HCT116 (cell line): Measurements from ENCODE around the gene ABCC5.

Experiments
- ATF3 ChIP-seq: IDR thresholded peaks from 2 replicates; pipeline ENCODE4 v1.6.1; 2012
- CTCF ChIP-seq, 3 experiments: fragments of 200-600 bp in 1 of 3; sonication (generic) in 1 of 3; IDR thresholded peaks in 2 of 3; conservative IDR thresholded peaks in 1 of 3; 2 replicates each; pipeline ENCODE4 v1.5.1; 2012 to 2017; ENCODE audit warnings: low read depth in 2 of 3, low read length in 2 of 3, antibody characterized with exemption in 1 of 3, borderline replicate concordance in 1 of 3, control low read depth in 1 of 3, mild to moderate bottlenecking in 1 of 3, mixed read lengths in 1 of 3, mixed run types in 1 of 3, moderate library complexity in 1 of 3; ENCODE audit not compliant: insufficient read depth in 1 of 3
- EGR1 ChIP-seq: IDR thresholded peaks from 2 replicates; pipeline ENCODE4 v1.6.1; 2012; ENCODE audit warnings: low read depth
- EZH2 ChIP-seq: fragments of 200-600 bp; sonication (generic); IDR thresholded peaks from 2 replicates; pipeline ENCODE4 v1.6.1; 2017; ENCODE audit warnings: antibody characterized with exemption, mixed run types
- EZH2phosphoT487 ChIP-seq: fragments of 200-600 bp; IDR thresholded peaks from 2 replicates; pipeline ENCODE4 v1.6.1; 2018; ENCODE audit warnings: antibody characterized with exemption, borderline replicate concordance
- FOSL1 ChIP-seq: IDR thresholded peaks from 2 replicates; pipeline ENCODE4 v1.6.1; 2012; ENCODE audit warnings: low read depth
- POLR2A ChIP-seq: IDR thresholded peaks from 2 replicates; pipeline ENCODE4 v1.7.0; 2011; ENCODE audit warnings: borderline replicate concordance; ENCODE audit not compliant: insufficient read depth, insufficient read length; ENCODE audit errors: extremely low read depth
- POLR2AphosphoS5 ChIP-seq: IDR thresholded peaks from 2 replicates; pipeline ENCODE4 v1.6.1; 2011; ENCODE audit warnings: mild to moderate bottlenecking, low read depth, low read length, moderate library complexity
- SP1 ChIP-seq: IDR thresholded peaks from 2 replicates; pipeline ENCODE4 v1.6.1; 2012; ENCODE audit warnings: low read depth
- TCF7L2 ChIP-seq: IDR thresholded peaks from 2 replicates; pipeline ENCODE4 v1.7.0; 2011; ENCODE audit warnings: borderline replicate concordance, inconsistent platforms; ENCODE audit not compliant: insufficient read depth, insufficient read length; ENCODE audit errors: extremely low read depth
- YY1 ChIP-seq: IDR thresholded peaks from 2 replicates; pipeline ENCODE4 v1.6.1; 2011; ENCODE audit warnings: low read length, low read depth, moderate library complexity, mild to moderate bottlenecking; ENCODE audit not compliant: insufficient replicate concordance; ENCODE audit errors: extremely low read depth
- ZBTB33 ChIP-seq: IDR thresholded peaks from 2 replicates; pipeline ENCODE4 v1.6.1; 2011; ENCODE audit warnings: mild to moderate bottlenecking, low read length, moderate library complexity; ENCODE audit not compliant: insufficient replicate concordance; ENCODE audit errors: extremely low read depth
- TF ChIP-seq, protein P1 (sequence below): IDR thresholded peaks from 2 replicates; pipeline ENCODE4 v1.6.1; 2012; ENCODE audit warnings: low read depth

DNA sequence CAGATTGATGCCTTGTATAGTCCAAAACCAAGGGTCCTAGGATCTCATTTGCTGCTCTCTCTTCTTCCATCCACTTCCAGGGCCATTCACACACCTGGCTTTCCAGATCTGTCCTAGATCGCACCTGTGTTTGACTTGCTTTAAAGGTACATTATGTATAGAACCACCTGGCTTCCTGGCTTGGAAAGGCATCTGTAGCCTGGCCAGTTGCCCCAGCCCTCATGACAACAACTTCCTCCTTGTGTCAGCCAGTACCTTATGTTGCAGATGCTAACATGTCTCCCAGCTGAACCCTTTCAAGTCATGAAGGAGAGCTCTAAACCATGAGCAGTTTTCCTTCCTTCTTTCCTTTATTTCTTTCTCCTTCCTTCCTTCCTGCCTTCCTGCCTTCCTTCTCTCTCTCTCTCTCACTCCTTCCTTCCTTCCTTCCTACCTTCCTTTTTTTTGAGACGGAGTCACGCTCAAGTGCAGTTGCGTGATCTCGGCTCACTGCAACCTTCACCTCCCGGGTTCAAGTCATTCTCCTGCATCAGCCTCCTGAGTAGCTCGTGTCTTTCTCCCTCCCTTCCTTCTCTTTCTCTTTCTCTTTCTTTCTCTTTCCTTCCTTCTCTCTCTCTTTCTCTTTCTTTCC lies 32.6 kb upstream of the ABCC5 start:
- TF ChIP-seq, protein P1, sequence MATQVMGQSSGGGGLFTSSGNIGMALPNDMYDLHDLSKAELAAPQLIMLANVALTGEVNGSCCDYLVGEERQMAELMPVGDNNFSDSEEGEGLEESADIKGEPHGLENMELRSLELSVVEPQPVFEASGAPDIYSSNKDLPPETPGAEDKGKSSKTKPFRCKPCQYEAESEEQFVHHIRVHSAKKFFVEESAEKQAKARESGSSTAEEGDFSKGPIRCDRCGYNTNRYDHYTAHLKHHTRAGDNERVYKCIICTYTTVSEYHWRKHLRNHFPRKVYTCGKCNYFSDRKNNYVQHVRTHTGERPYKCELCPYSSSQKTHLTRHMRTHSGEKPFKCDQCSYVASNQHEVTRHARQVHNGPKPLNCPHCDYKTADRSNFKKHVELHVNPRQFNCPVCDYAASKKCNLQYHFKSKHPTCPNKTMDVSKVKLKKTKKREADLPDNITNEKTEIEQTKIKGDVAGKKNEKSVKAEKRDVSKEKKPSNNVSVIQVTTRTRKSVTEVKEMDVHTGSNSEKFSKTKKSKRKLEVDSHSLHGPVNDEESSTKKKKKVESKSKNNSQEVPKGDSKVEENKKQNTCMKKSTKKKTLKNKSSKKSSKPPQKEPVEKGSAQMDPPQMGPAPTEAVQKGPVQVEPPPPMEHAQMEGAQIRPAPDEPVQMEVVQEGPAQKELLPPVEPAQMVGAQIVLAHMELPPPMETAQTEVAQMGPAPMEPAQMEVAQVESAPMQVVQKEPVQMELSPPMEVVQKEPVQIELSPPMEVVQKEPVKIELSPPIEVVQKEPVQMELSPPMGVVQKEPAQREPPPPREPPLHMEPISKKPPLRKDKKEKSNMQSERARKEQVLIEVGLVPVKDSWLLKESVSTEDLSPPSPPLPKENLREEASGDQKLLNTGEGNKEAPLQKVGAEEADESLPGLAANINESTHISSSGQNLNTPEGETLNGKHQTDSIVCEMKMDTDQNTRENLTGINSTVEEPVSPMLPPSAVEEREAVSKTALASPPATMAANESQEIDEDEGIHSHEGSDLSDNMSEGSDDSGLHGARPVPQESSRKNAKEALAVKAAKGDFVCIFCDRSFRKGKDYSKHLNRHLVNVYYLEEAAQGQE, result no peak
- TF ChIP-seq EZH2 (no peak), CTCF (IDR thresholded peaks at IDR 0.05 in 2 of 3, conservative IDR thresholded peaks at IDR 0.05 in 1 of 3; ENCODE audit: borderline replicate concordance in 1 of 3, insufficient read depth in 1 of 3, low read depth in 2 of 3, low read length in 2 of 3) (no peak), EGR1 (no peak), YY1 (no peak), ATF3 (no peak), EZH2phosphoT487 (no peak), POLR2A (no peak), FOSL1 (no peak), ZBTB33 (no peak), POLR2AphosphoS5 (no peak), TCF7L2 (no peak), SP1 (no peak)
